ENCODE measurements around the gene PRX. TPM values are rescaled to one million over a fixed set of nuclear protein-coding genes. Genes with fewer than 3 reads are reported as not detected.

The PRX gene
- total and polyA plus RNA-seq, 9 of the 15 experiments (the other 6 are each of a cell fraction or from before 2014, with no cell fraction given) = 0.65 to 3.5 (median 1.7) TPM; not detected in 2

DNA sequence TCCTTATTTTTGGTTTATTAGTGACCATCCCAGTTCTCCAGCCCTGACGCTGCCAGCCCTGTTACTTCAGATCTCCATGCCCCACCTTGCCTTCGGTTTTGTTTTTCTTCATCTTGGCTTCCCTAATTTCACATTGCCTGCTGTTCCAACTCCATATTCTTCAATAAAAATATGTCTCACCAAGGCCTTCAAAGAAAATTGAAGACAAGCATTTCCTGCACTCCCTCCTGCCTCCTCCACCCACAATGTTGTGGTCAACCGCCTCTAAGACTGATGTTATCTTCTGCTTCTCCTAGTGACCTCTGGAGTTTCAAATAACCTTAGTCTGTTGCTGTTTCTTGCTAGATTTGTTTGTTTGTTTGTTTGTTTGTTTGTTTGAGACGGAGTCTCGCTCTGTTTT lies 50.1 kb downstream of the PRX start:
- 15% methylated on average over 5 of the region's 5 CpGs for WGBS (ENCODE audit: insufficient coverage, low coverage, missing lambda C conversion rate)
- H3K79me2 ChIP-seq (ENCODE audit: control insufficient read depth, insufficient read depth, low read length) = peaks cover 12% of the 10 kb centered on the region; the same call in 2 of the 3 replicates
- H4K20me1 ChIP-seq (replicated peaks; ENCODE audit: control insufficient read depth, insufficient read depth, low read length) = no peaks in the 10 kb centered on the region
- peaks cover 35 to 48% of the 10 kb centered on the region in 2 experiments for H3K4me1 ChIP-seq (replicated peaks in 1 of 2; ENCODE audit: control insufficient read depth in 2 of 2, insufficient read depth in 2 of 2, low read length in 2 of 2)
- no peak overlapping the region for H3K4me3 ChIP-seq
- H3K4me2 ChIP-seq (ENCODE audit: insufficient read depth, low read length) = peak overlapping the region; percentile 36; the same call in 1 of the 2 replicates
- no peaks in the 10 kb centered on the region for H3K9me1 ChIP-seq (ENCODE audit: control insufficient read depth, insufficient read depth, low read length)
- ATAC-seq (peak; percentile 45), DNase-seq (ENCODE audit: extremely low read depth in 1 of 4, low spot score in 3 of 4) (peak in 3 of 4 experiments; percentile 28 to 66 (median 61)), FAIRE-seq (peak; percentile 89)
- peak overlapping the region in 1 of 2 experiments; percentile 57; a peak in 1 of 4 replicates for H3K9ac ChIP-seq (ENCODE audit: insufficient read depth in 1 of 2, low read depth in 2 of 2, low read length in 2 of 2)
- in situ Hi-C loops (cut with MboI) = no loop called here
- peaks cover 16% of the 10 kb centered on the region; the same call in 2 of the 3 replicates for H3K36me3 ChIP-seq (ENCODE audit: control insufficient read depth, insufficient read depth, low read length)
- H3K9me3 ChIP-seq (replicated peaks; ENCODE audit: control insufficient read depth, insufficient read depth, low read depth, low read length) = no peaks in the 10 kb centered on the region
- ChIA-PET POLR2A (interaction anchor here (0.6 to 1.2 kb wide), 2 partner anchors 15 to 58 kb away, joined by 3 read pairs; partner anchors contain the start of genes C19orf47 and PLD3), CTCF (ENCODE audit: low intra/inter-chr PET ratio) (no interaction called here)
- peak overlapping the region; percentile 53; the same call in 1 of the 3 replicates for H3K27ac ChIP-seq (ENCODE audit: extremely low read depth, low read depth, low read length)
- no TSS peak for BruUV-seq (replicated peaks)
- no peak overlapping the region for H2AFZ ChIP-seq (ENCODE audit: low read depth, low read length)
- intact Hi-C loops (cut with micrococcal nuclease) = loop anchor here (10.0 kb wide), 1 partner anchor 218 kb away; no protein-coding TSS in a partner anchor
- H3K27me3 ChIP-seq (ENCODE audit: control insufficient read depth in 2 of 2, insufficient read depth in 2 of 2, low read length in 2 of 2) = no peaks in the 10 kb centered on the region
- TF ChIP-seq HNRNPH1 (optimal IDR thresholded peaks at IDR 0.05; ENCODE audit: low read depth, low read length) (no peak), ETS2 (tag; IDR thresholded peaks at IDR 0.05; ENCODE audit: borderline replicate concordance, poor library complexity, severe bottlenecking) (no peak), ZNF561 (CRISPR knock-in tag; conservative IDR thresholded peaks at IDR 0.05) (no peak), NCOR1 (IDR thresholded peaks at IDR 0.05) (no peak; the same call in 1 of the 2 replicates), BRF1 (IDR thresholded peaks at IDR 0.05; ENCODE audit: borderline replicate concordance, extremely low read depth, insufficient read length) (no peak), MIER1 (IDR thresholded peaks at IDR 0.05; ENCODE audit: low read depth) (no peak), ZNF444 (CRISPR knock-in tag; IDR thresholded peaks at IDR 0.05) (no peak), RBM25 (IDR thresholded peaks at IDR 0.05; ENCODE audit: low read depth, low read length, severe bottlenecking) (no peak), ZNF785 (CRISPR knock-in tag; IDR thresholded peaks at IDR 0.05) (no peak), ZNF586 (CRISPR knock-in tag; conservative IDR thresholded peaks at IDR 0.05) (no peak), PHTF2 (CRISPR knock-in tag; IDR thresholded peaks at IDR 0.05) (no peak)
- TF ChIP-seq, protein P1, sequence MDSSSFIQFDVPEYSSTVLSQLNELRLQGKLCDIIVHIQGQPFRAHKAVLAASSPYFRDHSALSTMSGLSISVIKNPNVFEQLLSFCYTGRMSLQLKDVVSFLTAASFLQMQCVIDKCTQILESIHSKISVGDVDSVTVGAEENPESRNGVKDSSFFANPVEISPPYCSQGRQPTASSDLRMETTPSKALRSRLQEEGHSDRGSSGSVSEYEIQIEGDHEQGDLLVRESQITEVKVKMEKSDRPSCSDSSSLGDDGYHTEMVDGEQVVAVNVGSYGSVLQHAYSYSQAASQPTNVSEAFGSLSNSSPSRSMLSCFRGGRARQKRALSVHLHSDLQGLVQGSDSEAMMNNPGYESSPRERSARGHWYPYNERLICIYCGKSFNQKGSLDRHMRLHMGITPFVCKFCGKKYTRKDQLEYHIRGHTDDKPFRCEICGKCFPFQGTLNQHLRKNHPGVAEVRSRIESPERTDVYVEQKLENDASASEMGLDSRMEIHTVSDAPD (CRISPR knock-in tag; IDR thresholded peaks at IDR 0.05) = no peak
- TF ChIP-seq, protein P2, sequence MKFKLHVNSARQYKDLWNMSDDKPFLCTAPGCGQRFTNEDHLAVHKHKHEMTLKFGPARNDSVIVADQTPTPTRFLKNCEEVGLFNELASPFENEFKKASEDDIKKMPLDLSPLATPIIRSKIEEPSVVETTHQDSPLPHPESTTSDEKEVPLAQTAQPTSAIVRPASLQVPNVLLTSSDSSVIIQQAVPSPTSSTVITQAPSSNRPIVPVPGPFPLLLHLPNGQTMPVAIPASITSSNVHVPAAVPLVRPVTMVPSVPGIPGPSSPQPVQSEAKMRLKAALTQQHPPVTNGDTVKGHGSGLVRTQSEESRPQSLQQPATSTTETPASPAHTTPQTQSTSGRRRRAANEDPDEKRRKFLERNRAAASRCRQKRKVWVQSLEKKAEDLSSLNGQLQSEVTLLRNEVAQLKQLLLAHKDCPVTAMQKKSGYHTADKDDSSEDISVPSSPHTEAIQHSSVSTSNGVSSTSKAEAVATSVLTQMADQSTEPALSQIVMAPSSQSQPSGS (CRISPR knock-in tag; IDR thresholded peaks at IDR 0.05) = no peak
- TF ChIP-seq, protein P3, sequence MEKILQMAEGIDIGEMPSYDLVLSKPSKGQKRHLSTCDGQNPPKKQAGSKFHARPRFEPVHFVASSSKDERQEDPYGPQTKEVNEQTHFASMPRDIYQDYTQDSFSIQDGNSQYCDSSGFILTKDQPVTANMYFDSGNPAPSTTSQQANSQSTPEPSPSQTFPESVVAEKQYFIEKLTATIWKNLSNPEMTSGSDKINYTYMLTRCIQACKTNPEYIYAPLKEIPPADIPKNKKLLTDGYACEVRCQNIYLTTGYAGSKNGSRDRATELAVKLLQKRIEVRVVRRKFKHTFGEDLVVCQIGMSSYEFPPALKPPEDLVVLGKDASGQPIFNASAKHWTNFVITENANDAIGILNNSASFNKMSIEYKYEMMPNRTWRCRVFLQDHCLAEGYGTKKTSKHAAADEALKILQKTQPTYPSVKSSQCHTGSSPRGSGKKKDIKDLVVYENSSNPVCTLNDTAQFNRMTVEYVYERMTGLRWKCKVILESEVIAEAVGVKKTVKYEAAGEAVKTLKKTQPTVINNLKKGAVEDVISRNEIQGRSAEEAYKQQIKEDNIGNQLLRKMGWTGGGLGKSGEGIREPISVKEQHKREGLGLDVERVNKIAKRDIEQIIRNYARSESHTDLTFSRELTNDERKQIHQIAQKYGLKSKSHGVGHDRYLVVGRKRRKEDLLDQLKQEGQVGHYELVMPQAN (IDR thresholded peaks at IDR 0.05; ENCODE audit: borderline replicate concordance) = no peak
- TF ChIP-seq, protein P4, sequence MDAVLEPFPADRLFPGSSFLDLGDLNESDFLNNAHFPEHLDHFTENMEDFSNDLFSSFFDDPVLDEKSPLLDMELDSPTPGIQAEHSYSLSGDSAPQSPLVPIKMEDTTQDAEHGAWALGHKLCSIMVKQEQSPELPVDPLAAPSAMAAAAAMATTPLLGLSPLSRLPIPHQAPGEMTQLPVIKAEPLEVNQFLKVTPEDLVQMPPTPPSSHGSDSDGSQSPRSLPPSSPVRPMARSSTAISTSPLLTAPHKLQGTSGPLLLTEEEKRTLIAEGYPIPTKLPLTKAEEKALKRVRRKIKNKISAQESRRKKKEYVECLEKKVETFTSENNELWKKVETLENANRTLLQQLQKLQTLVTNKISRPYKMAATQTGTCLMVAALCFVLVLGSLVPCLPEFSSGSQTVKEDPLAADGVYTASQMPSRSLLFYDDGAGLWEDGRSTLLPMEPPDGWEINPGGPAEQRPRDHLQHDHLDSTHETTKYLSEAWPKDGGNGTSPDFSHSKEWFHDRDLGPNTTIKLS (IDR thresholded peaks at IDR 0.05; ENCODE audit: borderline replicate concordance, low read depth) = no peak
- TF ChIP-seq, protein P5, sequence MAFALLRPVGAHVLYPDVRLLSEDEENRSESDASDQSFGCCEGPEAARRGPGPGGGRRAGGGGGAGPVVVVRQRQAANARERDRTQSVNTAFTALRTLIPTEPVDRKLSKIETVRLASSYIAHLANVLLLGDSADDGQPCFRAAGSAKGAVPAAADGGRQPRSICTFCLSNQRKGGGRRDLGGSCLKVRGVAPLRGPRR (CRISPR knock-in tag; IDR thresholded peaks at IDR 0.05) = no peak
